ENCODE measurements around the gene PDPK1.
"Not testable (repeated sequence)": the region's sequence is repeated elsewhere in the genome, so short reads cannot be mapped to it uniquely, and the experiment has no call there.

The PDPK1 gene

GRCh38 chr16:2539845-2540458 lies 2.1 kb downstream of the PDPK1 start:
- DNase-seq (ENCODE audit: low read depth in 2 of 2, low spot score in 1 of 2), result not testable (repeated sequence)

GRCh38 chr16:2540912-2541311 lies 3.1 kb downstream of the PDPK1 start:
- not testable (repeated sequence) for DNase-seq (ENCODE audit: low read depth in 2 of 2, low spot score in 1 of 2)

- not testable (repeated sequence) for DNase-seq (ENCODE audit: low read depth in 2 of 2, low spot score in 1 of 2)
Measured at GRCh38 chr16:2541409-2541808, 3.6 kb downstream of the PDPK1 start.

- not testable (repeated sequence) for DNase-seq (ENCODE audit: low read depth in 2 of 2, low spot score in 1 of 2)
Measured at GRCh38 chr16:2543771-2544170, 6.0 kb downstream of the PDPK1 start.

GRCh38 chr16:2550283-2550878 lies 12.6 kb downstream of the PDPK1 start:
- not testable (repeated sequence) for DNase-seq (ENCODE audit: low read depth in 2 of 2, low spot score in 1 of 2)

- DNase-seq (ENCODE audit: low read depth in 2 of 2, low spot score in 1 of 2), result not testable (repeated sequence)
Measured at GRCh38 chr16:2551420-2551889, 13.6 kb downstream of the PDPK1 start.

- not testable (repeated sequence) for DNase-seq (ENCODE audit: low read depth in 2 of 2, low spot score in 1 of 2)
Measured at GRCh38 chr16:2554709-2555425, 17.0 kb downstream of the PDPK1 start.

- DNase-seq (ENCODE audit: low read depth in 2 of 2, low spot score in 1 of 2), result not testable (repeated sequence)
Measured at GRCh38 chr16:2557150-2557549, 19.3 kb downstream of the PDPK1 start.

- not testable (repeated sequence) for DNase-seq (ENCODE audit: low read depth in 2 of 2, low spot score in 1 of 2)
Measured at GRCh38 chr16:2560131-2560797, 22.4 kb downstream of the PDPK1 start.

GRCh38 chr16:2560798-2561133 lies 22.9 kb downstream of the PDPK1 start:
- peak; percentile 28 to 30 for DNase-seq (ENCODE audit: low read depth in 2 of 2, low spot score in 1 of 2)

- not testable (repeated sequence) for DNase-seq (ENCODE audit: low read depth in 2 of 2, low spot score in 1 of 2)
Measured at GRCh38 chr16:2567506-2567905, 29.7 kb downstream of the PDPK1 start.

GRCh38 chr16:2568573-2568972 lies 30.8 kb downstream of the PDPK1 start:
- not testable (repeated sequence) for DNase-seq (ENCODE audit: low read depth in 2 of 2, low spot score in 1 of 2)

GRCh38 chr16:2572704-2573103 lies 34.9 kb downstream of the PDPK1 start:
- DNase-seq (ENCODE audit: low read depth in 2 of 2, low spot score in 1 of 2), result not testable (repeated sequence)

GRCh38 chr16:2575839-2576238 lies 38.0 kb downstream of the PDPK1 start:
- not testable (repeated sequence) for DNase-seq (ENCODE audit: low read depth in 2 of 2, low spot score in 1 of 2)

GRCh38 chr16:2577044-2577443 lies 39.2 kb downstream of the PDPK1 start:
- not testable (repeated sequence) for DNase-seq (ENCODE audit: low read depth in 2 of 2, low spot score in 1 of 2)

GRCh38 chr16:2578905-2579304 lies 41.1 kb downstream of the PDPK1 start:
- DNase-seq (ENCODE audit: low read depth in 2 of 2, low spot score in 1 of 2), result not testable (repeated sequence)

GRCh38 chr16:2580143-2580542 lies 42.3 kb downstream of the PDPK1 start:
- not testable (repeated sequence) for DNase-seq (ENCODE audit: low read depth in 2 of 2, low spot score in 1 of 2)

- not testable (repeated sequence) for DNase-seq (ENCODE audit: low read depth in 2 of 2, low spot score in 1 of 2)
Measured at GRCh38 chr16:2580818-2581217, 43.0 kb downstream of the PDPK1 start.

GRCh38 chr16:2584729-2585650 lies 47.2 kb downstream of the PDPK1 start:
- no peak for DNase-seq (ENCODE audit: low read depth in 2 of 2, low spot score in 1 of 2)

- DNase-seq (ENCODE audit: low read depth in 2 of 2, low spot score in 1 of 2), result no peak
Measured at GRCh38 chr16:2585651-2586081, 47.8 kb downstream of the PDPK1 start.

Measured in stimulated activated CD8-positive, alpha-beta memory T cell treated with anti-CD3 and anti-CD28 coated beads, Interleukin-4, amount 100 ng/mL, for 4 hours (primary cell).